Activated CD8-positive, alpha-beta memory T cell treated with anti-CD3 and anti-CD28 coated beads, Interleukin-2, amount 10 ng/mL, durations not matched to agents 7 days and 5 days (primary cell): Measurements from ENCODE around the gene SVEP1. TPM values are rescaled to one million over a fixed set of nuclear protein-coding genes. Genes with fewer than 3 reads are reported as not detected.
"Not testable (repeated sequence)": the region's sequence is repeated elsewhere in the genome, so short reads cannot be mapped to it uniquely, and the experiment has no call there.

Experiments
- ATAC-seq: fragments of 150-1000 bp; cut with Tn5 transposase; one replicate; pipeline ENCODE4 v1.10.0; 2021; ENCODE audit warnings: moderate library complexity
- CTCF ChIA-PET: fragments of 350-600 bp; sonication (Branson Sonifier 250); formaldehyde crosslinking; loops from one replicate; lab custom pipeline; 2021; ENCODE audit warnings: antibody characterized with exemption; lab: Charles Lee
- DNase-seq: peaks from one replicate; pipeline ENCODE4 v3.0.0-alpha.2; 2020
- H3K27ac Mint-ChIP-seq: one replicate; pipeline ENCODE4 v1.8.0; 2021; ENCODE audit warnings: mild to moderate bottlenecking, mixed read lengths
- H3K27me3 Mint-ChIP-seq: one replicate; pipeline ENCODE4 v1.8.0; 2021; ENCODE audit warnings: mixed read lengths
- H3K36me3 Mint-ChIP-seq: one replicate; pipeline ENCODE4 v1.8.0; 2021; ENCODE audit warnings: mild to moderate bottlenecking, mixed read lengths
- H3K4me1 Mint-ChIP-seq: one replicate; pipeline ENCODE4 v1.8.0; 2021; ENCODE audit warnings: mixed read lengths
- H3K4me3 Mint-ChIP-seq: one replicate; pipeline ENCODE4 v1.8.0; 2021; ENCODE audit warnings: mild to moderate bottlenecking, moderate library complexity, mixed read lengths
- H3K9me3 Mint-ChIP-seq: one replicate; pipeline ENCODE4 v1.8.0; 2022; ENCODE audit warnings: low read depth, mixed read lengths
- total RNA-seq, 2 experiments: library from RNA; stranded (reverse); gene quantifications; one replicate each; pipeline ENCODE4 v1.2.3, GENCODE V29; 2021

Gene SVEP1
- total RNA-seq, 2 experiments from 2014 or later: not detected

GRCh38 chr9:110566156-110566555 lies 13.4 kb downstream of the SVEP1 start:
- CTCF ChIA-PET: no interaction called here
- H3K4me3 Mint-ChIP-seq: no peak overlapping the region
- H3K27me3 Mint-ChIP-seq: no peaks in the 10 kb centered on the region
- no peak for ATAC-seq
- peaks cover 4% of the 10 kb centered on the region for H3K9me3 Mint-ChIP-seq
- H3K4me1 Mint-ChIP-seq: no peaks in the 10 kb centered on the region
- H3K27ac Mint-ChIP-seq: no peak overlapping the region
- no peak for DNase-seq
- H3K36me3 Mint-ChIP-seq: no peaks in the 10 kb centered on the region

- CTCF ChIA-PET: interaction anchor here (1.0 kb wide), 1 partner anchor 61 kb away, joined by 3 read pairs; no protein-coding TSS in a partner anchor
- H3K4me1 Mint-ChIP-seq: no peaks in the 10 kb centered on the region
- DNase-seq: no peak
Observed at GRCh38 chr9:110561826-110562225, 17.7 kb downstream of the SVEP1 start.

GRCh38 chr9:110559869-110560268 lies 19.7 kb downstream of the SVEP1 start:
- H3K4me1 Mint-ChIP-seq: no peaks in the 10 kb centered on the region
- no peaks in the 10 kb centered on the region for H3K36me3 Mint-ChIP-seq
- no peak overlapping the region for H3K4me3 Mint-ChIP-seq
- H3K27ac Mint-ChIP-seq: no peak overlapping the region
- DNase-seq (no peak), ATAC-seq (no peak)
- CTCF ChIA-PET: no interaction called here
- peaks cover 4% of the 10 kb centered on the region for H3K9me3 Mint-ChIP-seq
- no peaks in the 10 kb centered on the region for H3K27me3 Mint-ChIP-seq

More at GRCh38 chr9:110561826-110562225, 17.7 kb downstream of the SVEP1 start:
- Mint-ChIP-seq H3K27me3 (no peaks in the 10 kb centered on the region), H3K9me3 (peaks cover 4% of the 10 kb centered on the region), H3K36me3 (no peaks in the 10 kb centered on the region), H3K27ac (no peak overlapping the region), H3K4me3 (no peak overlapping the region)
- no peak for ATAC-seq

GRCh38 chr9:110555551-110556331 lies 23.8 kb downstream of the SVEP1 start:
- no peak for DNase-seq
- no peaks in the 10 kb centered on the region for H3K36me3 Mint-ChIP-seq
- H3K4me3 Mint-ChIP-seq: no peak overlapping the region
- no peak for ATAC-seq
- no peaks in the 10 kb centered on the region for H3K27me3 Mint-ChIP-seq
- no peaks in the 10 kb centered on the region for H3K4me1 Mint-ChIP-seq
- CTCF ChIA-PET: no interaction called here
- H3K9me3 Mint-ChIP-seq: no peaks in the 10 kb centered on the region
- H3K27ac Mint-ChIP-seq: no peak overlapping the region

GRCh38 chr9:110546411-110546871 lies 33.1 kb downstream of the SVEP1 start:
- DNase-seq (no peak), ATAC-seq (no peak)
- Mint-ChIP-seq H3K27ac (no peak overlapping the region), H3K36me3 (no peaks in the 10 kb centered on the region), H3K4me1 (no peaks in the 10 kb centered on the region), H3K9me3 (no peaks in the 10 kb centered on the region), H3K4me3 (no peak overlapping the region), H3K27me3 (no peaks in the 10 kb centered on the region)
- CTCF ChIA-PET: no interaction called here

- ATAC-seq: no peak
- DNase-seq: no peak
- CTCF ChIA-PET: no interaction called here
- no peaks in the 10 kb centered on the region for H3K36me3 Mint-ChIP-seq
- no peak overlapping the region for H3K4me3 Mint-ChIP-seq
- H3K9me3 Mint-ChIP-seq: no peaks in the 10 kb centered on the region
- no peak overlapping the region for H3K27ac Mint-ChIP-seq
- no peaks in the 10 kb centered on the region for H3K4me1 Mint-ChIP-seq
- H3K27me3 Mint-ChIP-seq: no peaks in the 10 kb centered on the region
Observed at GRCh38 chr9:110545705-110546104, 33.8 kb downstream of the SVEP1 start.

- no peak for DNase-seq
- no peaks in the 10 kb centered on the region for H3K4me1 Mint-ChIP-seq
- no peaks in the 10 kb centered on the region for H3K36me3 Mint-ChIP-seq
- H3K9me3 Mint-ChIP-seq: no peaks in the 10 kb centered on the region
- ATAC-seq: no peak
- H3K4me3 Mint-ChIP-seq: no peak overlapping the region
- no peaks in the 10 kb centered on the region for H3K27me3 Mint-ChIP-seq
- CTCF ChIA-PET: no interaction called here
- no peak overlapping the region for H3K27ac Mint-ChIP-seq
Observed at GRCh38 chr9:110543631-110544051, 35.9 kb downstream of the SVEP1 start.

GRCh38 chr9:110541950-110542349 lies 37.6 kb downstream of the SVEP1 start:
- H3K27ac Mint-ChIP-seq: no peak overlapping the region
- H3K27me3 Mint-ChIP-seq: no peaks in the 10 kb centered on the region
- no peaks in the 10 kb centered on the region for H3K36me3 Mint-ChIP-seq
- no peaks in the 10 kb centered on the region for H3K9me3 Mint-ChIP-seq
- H3K4me3 Mint-ChIP-seq: no peak overlapping the region
- ATAC-seq (no peak), DNase-seq (no peak)
- H3K4me1 Mint-ChIP-seq: no peaks in the 10 kb centered on the region
- CTCF ChIA-PET: no interaction called here

GRCh38 chr9:110538647-110539041 lies 40.9 kb downstream of the SVEP1 start:
- ATAC-seq: no peak
- no peak for DNase-seq
- peaks cover 2% of the 10 kb centered on the region for H3K9me3 Mint-ChIP-seq
- no peaks in the 10 kb centered on the region for H3K36me3 Mint-ChIP-seq
- H3K27me3 Mint-ChIP-seq: no peaks in the 10 kb centered on the region
- no peaks in the 10 kb centered on the region for H3K4me1 Mint-ChIP-seq
- no peak overlapping the region for H3K4me3 Mint-ChIP-seq
- CTCF ChIA-PET: no interaction called here
- no peak overlapping the region for H3K27ac Mint-ChIP-seq

- Mint-ChIP-seq H3K27me3 (no peaks in the 10 kb centered on the region), H3K4me3 (no peak overlapping the region), H3K4me1 (no peaks in the 10 kb centered on the region), H3K36me3 (no peaks in the 10 kb centered on the region), H3K27ac (no peak overlapping the region), H3K9me3 (peaks cover 2% of the 10 kb centered on the region)
- ATAC-seq (no peak), DNase-seq (no peak)
- CTCF ChIA-PET: no interaction called here
Observed at GRCh38 chr9:110537841-110538646, 41.5 kb downstream of the SVEP1 start.

- Mint-ChIP-seq H3K27me3 (no peaks in the 10 kb centered on the region), H3K4me3 (no peak overlapping the region), H3K9me3 (peaks cover 2% of the 10 kb centered on the region), H3K27ac (no peak overlapping the region), H3K4me1 (no peaks in the 10 kb centered on the region), H3K36me3 (no peaks in the 10 kb centered on the region)
- no peak for DNase-seq
- CTCF ChIA-PET: no interaction called here
- no peak for ATAC-seq
Observed at GRCh38 chr9:110536822-110537221, 42.7 kb downstream of the SVEP1 start.

- H3K4me1 Mint-ChIP-seq, CTCF ChIA-PET: not testable (repeated sequence)
Observed at GRCh38 chr9:110534162-110534561, 45.4 kb downstream of the SVEP1 start.

GRCh38 chr9:110532908-110533665 lies 46.5 kb downstream of the SVEP1 start:
- Mint-ChIP-seq H3K9me3 (peaks cover 10% of the 10 kb centered on the region), H3K27me3 (no peaks in the 10 kb centered on the region), H3K27ac (no peak overlapping the region), H3K36me3 (no peaks in the 10 kb centered on the region), H3K4me1 (no peaks in the 10 kb centered on the region), H3K4me3 (no peak overlapping the region)
- DNase-seq (no peak), ATAC-seq (no peak)
- CTCF ChIA-PET: no interaction called here

More at GRCh38 chr9:110534162-110534561, 45.4 kb downstream of the SVEP1 start:
- not testable (repeated sequence) for H3K27ac Mint-ChIP-seq, ATAC-seq, H3K4me3 Mint-ChIP-seq, H3K27me3 Mint-ChIP-seq, H3K36me3 Mint-ChIP-seq, DNase-seq, H3K9me3 Mint-ChIP-seq
